ENCODE results near the gene CLCN3. TPM values are rescaled to one million over a fixed set of nuclear protein-coding genes. Genes with fewer than 3 reads are reported as not detected.

The CLCN3 gene
- total and polyA plus RNA-seq, 9 of the 15 experiments (the other 6 are each of a cell fraction or from before 2014, with no cell fraction given): 12.7 to 60.6 (median 38.5) TPM

GRCh38 chr4:169724260-169724659 is 103.9 kb downstream of the CLCN3 start (continued):
- TF ChIP-seq SUPT5H (IDR thresholded peaks at IDR 0.05) (0 out of 2 replicates have a peak, but pooled peaks have one; percentile 54), ZNF165 (CRISPR knock-in tag; IDR thresholded peaks at IDR 0.05; ENCODE audit: borderline replicate concordance) (no peak), HBP1 (CRISPR knock-in tag; IDR thresholded peaks at IDR 0.05) (0 out of 2 replicates have a peak, but pooled peaks have one; percentile 11), MGA (IDR thresholded peaks at IDR 0.05) (no peak), SMAD4 (CRISPR knock-in tag; conservative IDR thresholded peaks at IDR 0.05) (no peak), CBX5 (IDR thresholded peaks at IDR 0.05; ENCODE audit: borderline replicate concordance, low read depth) (no peak)

All from K562 (cell line).